ENCODE measurements around the gene TMEM11.
A peak's percentile ranks its signal among the peaks of the same experiment; 100 is the strongest.

Gene TMEM11

DNA sequence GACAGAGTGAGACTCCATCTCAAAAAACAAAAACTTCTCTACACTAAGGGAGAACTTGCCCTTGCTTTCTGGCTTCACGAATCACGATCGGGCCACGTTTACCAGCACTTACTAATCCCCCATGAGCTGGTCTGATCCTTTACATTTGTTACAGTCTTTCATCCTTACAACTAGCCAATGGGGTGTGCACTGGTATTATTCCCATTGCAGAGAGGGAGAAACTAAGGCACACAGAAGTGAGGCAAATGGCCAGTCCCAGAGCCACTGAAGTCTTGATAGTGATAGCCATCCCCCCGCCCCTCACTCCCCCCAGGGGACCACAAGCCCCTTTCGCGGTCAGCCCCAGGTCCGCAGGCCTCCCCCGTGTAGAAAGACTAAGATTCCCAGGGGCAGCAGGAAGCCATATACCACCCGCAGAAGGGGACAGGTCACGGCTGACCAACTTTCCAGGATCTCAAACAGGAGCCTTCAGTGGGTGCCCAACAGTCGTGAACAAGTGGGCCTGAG, 38.4 kb upstream of the TMEM11 start:
- peak overlapping the region; percentile 45 for H3K4me3 ChIP-seq (ENCODE audit: low read depth, low read length)
- TF ChIP-seq, protein P1, sequence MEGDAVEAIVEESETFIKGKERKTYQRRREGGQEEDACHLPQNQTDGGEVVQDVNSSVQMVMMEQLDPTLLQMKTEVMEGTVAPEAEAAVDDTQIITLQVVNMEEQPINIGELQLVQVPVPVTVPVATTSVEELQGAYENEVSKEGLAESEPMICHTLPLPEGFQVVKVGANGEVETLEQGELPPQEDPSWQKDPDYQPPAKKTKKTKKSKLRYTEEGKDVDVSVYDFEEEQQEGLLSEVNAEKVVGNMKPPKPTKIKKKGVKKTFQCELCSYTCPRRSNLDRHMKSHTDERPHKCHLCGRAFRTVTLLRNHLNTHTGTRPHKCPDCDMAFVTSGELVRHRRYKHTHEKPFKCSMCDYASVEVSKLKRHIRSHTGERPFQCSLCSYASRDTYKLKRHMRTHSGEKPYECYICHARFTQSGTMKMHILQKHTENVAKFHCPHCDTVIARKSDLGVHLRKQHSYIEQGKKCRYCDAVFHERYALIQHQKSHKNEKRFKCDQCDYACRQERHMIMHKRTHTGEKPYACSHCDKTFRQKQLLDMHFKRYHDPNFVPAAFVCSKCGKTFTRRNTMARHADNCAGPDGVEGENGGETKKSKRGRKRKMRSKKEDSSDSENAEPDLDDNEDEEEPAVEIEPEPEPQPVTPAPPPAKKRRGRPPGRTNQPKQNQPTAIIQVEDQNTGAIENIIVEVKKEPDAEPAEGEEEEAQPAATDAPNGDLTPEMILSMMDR (IDR thresholded peaks at IDR 0.05; ENCODE audit: borderline replicate concordance, insufficient read depth, low read depth, low read length) = no peak

GRCh38 chr17:21251337-21252010, 37.5 kb upstream of the TMEM11 start:
- H3K4me3 ChIP-seq (ENCODE audit: low read depth, low read length) = no peak overlapping the region
- TF ChIP-seq, protein P1 (IDR thresholded peaks at IDR 0.05; ENCODE audit: borderline replicate concordance, insufficient read depth, low read depth, low read length) = no peak

GRCh38 chr17:21250854-21251253, 36.9 kb upstream of the TMEM11 start:
- TF ChIP-seq, protein P1 (IDR thresholded peaks at IDR 0.05; ENCODE audit: borderline replicate concordance, insufficient read depth, low read depth, low read length) = no peak
- no peak overlapping the region for H3K4me3 ChIP-seq (ENCODE audit: low read depth, low read length)

GRCh38 chr17:21249920-21250703, 36.2 kb upstream of the TMEM11 start:
- TF ChIP-seq, protein P1 (IDR thresholded peaks at IDR 0.05; ENCODE audit: borderline replicate concordance, insufficient read depth, low read depth, low read length) = no peak
- no peak overlapping the region for H3K4me3 ChIP-seq (ENCODE audit: low read depth, low read length)

GRCh38 chr17:21249086-21249795, 35.3 kb upstream of the TMEM11 start:
- TF ChIP-seq, protein P1 (IDR thresholded peaks at IDR 0.05; ENCODE audit: borderline replicate concordance, insufficient read depth, low read depth, low read length) = no peak
- no peak overlapping the region for H3K4me3 ChIP-seq (ENCODE audit: low read depth, low read length)

DNA sequence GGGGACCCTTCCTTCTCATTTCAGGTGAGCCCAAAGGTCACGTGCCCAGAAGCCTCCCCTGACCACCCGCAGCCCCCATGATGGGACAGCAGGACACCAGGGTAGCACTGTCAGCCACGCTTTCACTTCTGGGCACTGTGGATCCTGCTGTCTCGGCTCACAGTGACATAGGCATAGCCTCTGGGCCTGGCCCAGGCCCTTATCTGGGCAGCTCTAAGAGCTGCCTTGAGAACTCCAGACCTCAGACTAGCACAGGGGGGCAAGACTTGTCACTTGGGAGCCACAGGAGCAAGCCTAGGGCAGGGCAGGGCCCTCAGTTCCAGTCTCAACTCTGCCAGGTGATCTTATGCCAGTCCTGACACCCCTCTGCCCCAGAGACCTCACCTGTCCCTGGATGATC, 34.5 kb upstream of the TMEM11 start:
- no peak overlapping the region for H3K4me3 ChIP-seq (ENCODE audit: low read depth, low read length)
- TF ChIP-seq, protein P1 (IDR thresholded peaks at IDR 0.05; ENCODE audit: borderline replicate concordance, insufficient read depth, low read depth, low read length) = no peak
